ENCODE measurements around the gene BOD1L1.

The BOD1L1 gene

GRCh38 chr4:13523591-13524503 lies 103.7 kb downstream of the BOD1L1 start:
- peak; percentile 48 for DNase-seq

GRCh38 chr4:13523105-13523477 lies 104.4 kb downstream of the BOD1L1 start:
- peak; percentile 50 for DNase-seq

GRCh38 chr4:13522282-13523104 lies 105.0 kb downstream of the BOD1L1 start:
- DNase-seq, result peak; percentile 55

- no peak for DNase-seq
Measured at GRCh38 chr4:13521047-13521446, 106.5 kb downstream of the BOD1L1 start.

Data from eye (tissue), 1 donor.